T47D (cell line): ENCODE data around the gene IGSF21.

Experiments used
- DNase-seq, 2 experiments: peaks; one replicate each; pipeline versions ENCODE4 v3.0.0 to v3.0.0-alpha.2; 2011 to 2012; ENCODE audit warnings: low read depth in 1 of 2, low spot score in 1 of 2
- JUND ChIP-seq: IDR thresholded peaks from 2 replicates; pipeline ENCODE4 v1.6.1; 2012; ENCODE audit warnings: low read depth
- in situ Hi-C: cut with HindIII; loops from 2 replicates; pipeline ENCODE4 v1.10.0; 2016; ENCODE audit warnings: low sequenced_read_pairs, low pct_unique_long_range_greater_than_20kb

The IGSF21 gene

DNA sequence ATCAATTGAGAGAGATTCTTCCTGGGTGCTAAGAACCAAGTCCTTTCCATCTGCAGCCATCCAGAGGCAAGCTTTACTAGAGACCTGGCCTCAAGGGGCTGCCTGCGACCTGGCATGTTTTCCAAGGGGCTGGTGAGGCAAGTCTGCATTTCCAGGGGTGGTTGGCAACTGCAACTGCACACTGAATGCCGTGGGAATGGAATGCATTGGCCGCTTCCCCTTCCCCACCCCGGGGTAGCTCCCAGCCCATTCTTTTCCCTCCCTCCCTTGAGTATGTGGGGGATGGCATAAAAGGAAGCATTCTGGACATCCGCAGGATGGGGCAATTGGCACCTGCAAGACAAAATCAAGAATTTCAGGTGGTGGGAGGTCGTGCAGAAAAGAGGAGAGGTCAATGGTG is 155.1 kb downstream of the IGSF21 start:
- in situ Hi-C loops = no loop called here
- TF ChIP-seq JUND = no peak
- DNase-seq = no peak

DNA sequence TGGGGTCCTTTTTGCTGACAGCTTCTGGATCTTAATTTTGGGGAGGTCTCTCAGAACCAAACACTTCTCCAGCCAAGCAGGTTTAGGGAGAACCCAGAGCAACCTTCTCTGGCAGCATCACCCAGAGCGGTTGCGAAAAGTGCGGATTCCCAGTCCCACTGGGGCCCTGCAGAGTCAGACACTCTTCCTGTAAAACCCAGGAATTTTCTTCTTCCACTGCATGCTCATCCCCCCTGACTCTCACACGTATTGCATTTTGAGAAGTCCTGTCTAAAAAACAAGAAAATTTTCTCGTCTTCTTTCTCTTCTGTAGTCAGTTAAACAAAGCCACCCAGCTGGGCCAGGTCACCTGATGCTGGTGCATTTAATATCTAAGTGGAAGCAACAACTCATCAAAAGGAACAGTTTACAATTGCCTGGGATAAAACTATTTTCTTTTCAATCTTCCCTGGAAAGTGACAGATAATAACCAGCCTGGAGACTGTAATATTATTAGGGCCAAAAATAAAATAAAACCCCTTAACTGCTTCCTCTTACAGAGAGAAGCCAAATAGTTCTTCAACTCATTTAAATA is 156.0 kb downstream of the IGSF21 start:
- TF ChIP-seq JUND = no peak
- in situ Hi-C loops = no loop called here
- DNase-seq = no peak

DNA sequence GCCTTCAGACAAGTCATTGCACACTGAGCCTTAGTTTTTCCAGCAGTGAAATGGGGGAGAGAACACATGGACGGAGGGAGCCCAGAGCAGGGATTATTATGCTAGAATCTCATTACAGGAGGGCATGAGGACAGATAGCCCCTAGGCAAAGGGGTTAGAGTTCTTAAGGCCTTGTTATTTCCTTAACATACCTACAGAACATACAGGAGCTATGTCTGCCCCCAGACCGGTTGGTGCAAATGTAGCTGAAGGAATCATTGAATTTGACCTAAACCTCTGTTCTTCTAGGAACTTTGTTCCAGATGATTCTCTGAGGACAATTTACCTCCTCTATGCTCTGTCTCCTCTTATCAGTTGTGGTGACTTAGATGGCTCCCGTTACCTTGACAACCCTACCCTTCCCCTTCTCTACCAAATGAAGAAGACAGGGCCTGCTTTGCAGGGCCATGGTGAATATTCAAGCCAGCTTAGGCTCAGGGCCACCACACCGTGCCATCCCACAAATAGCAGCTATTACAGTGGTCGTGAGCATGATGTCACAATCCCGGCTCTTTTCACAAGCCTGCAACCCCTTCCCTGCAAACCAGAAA is 156.9 kb downstream of the IGSF21 start:
- no peak for TF ChIP-seq JUND
- no peak for DNase-seq
- in situ Hi-C loops = no loop called here

DNA sequence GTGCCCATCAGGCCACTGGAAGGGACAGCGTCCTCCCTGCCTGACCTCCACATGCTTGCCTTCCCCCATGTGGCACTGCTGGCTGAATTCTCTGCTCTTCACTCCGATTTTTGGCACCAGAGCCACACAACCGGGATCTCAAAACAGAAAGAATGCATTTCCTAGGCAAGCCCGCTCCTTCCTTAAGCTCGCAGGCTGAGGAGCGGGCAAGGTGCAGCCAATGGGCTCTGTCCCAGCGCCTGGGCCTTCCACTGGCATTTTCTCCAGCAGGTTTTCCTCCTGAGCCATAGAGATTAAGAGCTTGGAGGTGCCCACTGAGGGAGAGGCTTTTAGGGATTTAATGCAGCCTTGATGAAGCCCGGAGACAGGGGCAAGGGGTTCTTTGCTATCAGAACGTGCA is 158.0 kb downstream of the IGSF21 start:
- TF ChIP-seq JUND = no peak
- DNase-seq = no peak
- in situ Hi-C loops = no loop called here

DNA sequence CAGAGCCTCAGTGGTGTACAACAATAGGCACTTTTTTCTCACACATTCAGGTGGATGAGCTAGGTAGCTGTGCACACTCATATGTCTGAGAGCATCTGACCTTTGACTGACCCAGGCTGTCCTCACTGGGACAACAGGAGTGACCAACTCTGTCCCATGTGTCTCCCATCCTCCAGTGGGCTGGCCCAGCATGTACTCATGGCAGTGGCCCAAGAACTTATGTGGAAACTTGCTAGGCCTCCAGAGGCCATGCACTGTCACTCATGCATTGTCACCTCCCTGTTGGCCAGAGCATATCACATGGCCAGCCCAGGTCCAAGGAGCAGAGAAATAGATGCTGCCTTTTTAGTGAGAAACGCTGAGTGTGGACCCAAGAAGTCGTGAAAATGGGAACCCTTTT is 158.8 kb downstream of the IGSF21 start:
- DNase-seq = no peak

DNA sequence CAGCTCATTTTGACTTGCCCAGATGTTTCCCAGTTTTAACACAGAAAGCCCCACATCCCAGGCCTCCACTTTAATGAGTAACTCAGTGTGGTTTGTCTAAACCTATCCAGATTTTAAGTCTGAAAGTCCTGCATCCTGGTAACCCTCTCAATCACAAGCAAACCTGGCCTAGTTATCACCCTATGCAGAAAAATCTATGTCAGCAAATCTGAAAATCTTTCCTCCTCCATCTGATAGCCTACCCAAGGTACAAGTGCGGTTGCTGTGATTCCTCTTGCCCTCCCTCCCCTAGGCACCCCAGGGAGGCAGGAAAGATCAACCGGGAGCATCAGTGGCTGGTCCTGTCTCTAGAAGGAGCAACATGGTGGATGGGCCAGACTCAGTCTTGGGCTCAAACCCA is 163.7 kb downstream of the IGSF21 start:
- no peak for TF ChIP-seq JUND
- no peak for DNase-seq
- in situ Hi-C loops = no loop called here

More for the DNA sequence above, 158.8 kb downstream of the IGSF21 start:
- in situ Hi-C loops = no loop called here
- no peak for TF ChIP-seq JUND

DNA sequence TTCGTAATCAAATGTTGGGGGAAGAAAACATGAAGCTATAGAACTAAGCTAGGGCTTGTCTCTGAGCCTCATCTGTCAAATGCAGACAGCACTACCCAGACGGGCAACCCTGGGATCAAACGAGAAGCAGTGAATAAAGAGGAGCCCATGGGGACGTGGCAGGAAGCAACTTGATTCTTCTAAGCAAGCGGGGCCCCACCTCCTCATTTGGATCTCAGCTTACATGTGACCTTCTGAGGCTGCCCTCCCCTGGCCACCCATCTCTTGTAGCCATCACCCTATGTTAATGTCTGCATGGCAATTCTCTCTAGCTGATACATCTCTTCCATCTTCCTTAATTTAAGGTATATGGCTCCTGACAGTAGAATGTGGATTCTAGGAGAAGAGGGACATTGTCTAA is 171.3 kb downstream of the IGSF21 start:
- no peak for TF ChIP-seq JUND
- DNase-seq = no peak
- in situ Hi-C loops = no loop called here

DNA sequence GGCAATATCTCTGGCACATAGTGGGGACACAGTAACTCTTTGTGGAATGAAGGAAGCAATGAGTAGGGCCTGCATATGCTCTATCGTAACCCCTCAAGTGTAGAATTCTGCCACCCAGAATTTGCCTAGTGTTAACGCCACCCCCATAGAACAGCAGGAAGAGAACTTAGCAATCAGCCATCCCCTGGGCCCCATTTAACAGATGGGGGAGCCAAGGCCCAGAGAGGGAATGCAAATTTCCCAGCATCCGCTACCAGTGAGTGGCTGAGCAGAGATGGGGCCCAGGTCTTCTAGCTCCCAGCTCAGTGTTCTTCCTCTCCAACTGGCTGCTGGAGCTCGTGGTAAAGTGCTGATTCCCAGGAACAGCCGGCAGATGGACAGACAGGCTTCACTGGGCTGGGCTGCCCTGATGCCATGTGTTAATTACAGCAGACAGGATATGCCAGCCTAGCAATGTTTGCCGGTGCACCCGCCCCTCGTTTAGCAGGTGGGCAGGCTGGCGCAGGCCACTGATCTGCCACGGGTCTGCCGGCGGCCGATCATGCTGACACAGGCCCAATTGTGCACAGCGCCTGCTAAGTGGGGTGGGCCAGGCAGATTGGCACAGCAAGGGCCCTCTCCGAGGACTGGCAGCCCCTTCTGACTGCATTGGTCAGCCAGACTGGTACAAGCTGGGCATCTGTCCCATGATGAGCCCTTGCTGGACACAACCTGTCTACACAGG is 171.9 kb downstream of the IGSF21 start:
- TF ChIP-seq JUND = no peak
- DNase-seq = no peak
- in situ Hi-C loops = no loop called here

DNA sequence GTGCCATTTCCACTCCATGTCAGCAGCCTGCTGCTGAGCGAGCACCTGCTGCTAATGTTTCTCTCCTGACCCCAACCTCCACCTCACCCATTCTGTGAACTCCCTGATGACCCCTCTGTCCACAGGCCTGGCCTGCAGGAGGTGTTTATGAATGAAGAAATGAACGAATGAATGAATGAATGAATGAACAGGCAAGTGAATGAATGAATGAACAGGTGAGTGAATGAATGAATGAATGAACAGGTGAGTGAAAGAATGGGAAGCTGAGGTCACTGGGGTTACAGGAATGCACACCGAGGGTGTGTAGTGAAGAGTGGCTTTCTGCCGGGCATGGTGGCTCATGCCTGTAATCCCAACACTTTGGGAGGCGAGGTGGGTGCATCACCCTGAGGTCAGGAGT is 173.4 kb downstream of the IGSF21 start:
- TF ChIP-seq JUND = no peak
- in situ Hi-C loops = no loop called here
- DNase-seq = no peak

DNA sequence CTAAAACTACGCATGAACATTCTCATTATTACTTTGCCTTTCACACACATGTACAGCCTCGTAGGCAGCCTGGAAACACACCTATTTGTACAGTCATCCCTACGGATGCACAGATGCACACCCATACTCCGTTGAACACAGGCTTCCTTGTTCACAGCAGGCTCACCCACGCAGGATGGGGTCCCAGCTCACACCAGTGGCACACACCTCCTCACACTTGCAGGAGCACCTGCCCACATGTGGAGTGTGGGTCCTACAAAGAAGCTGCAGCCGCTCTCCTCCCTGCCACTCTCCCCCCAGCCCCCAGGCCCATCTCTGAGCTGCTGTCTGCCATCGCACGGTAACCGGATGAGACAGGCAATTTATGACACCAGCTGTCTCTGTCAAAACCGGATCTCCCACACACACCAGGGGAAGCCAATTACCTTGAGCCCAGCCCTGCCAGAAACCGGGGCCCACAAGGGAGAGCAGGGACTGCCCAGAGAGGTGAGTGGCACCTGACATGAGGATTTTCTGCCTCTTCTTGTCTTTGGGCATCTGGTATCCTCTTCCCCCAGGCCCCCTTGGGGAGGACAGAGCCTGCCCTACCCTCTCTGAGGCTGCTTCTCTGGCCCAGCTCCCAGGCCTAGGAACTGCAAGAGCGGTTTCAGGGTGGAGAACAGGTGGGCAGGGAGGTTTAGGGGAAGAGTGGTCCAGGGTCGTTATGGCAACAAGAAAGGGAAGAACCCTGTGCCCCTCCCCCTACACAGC is 175.4 kb downstream of the IGSF21 start:
- no peak for TF ChIP-seq JUND
- no peak for DNase-seq
- in situ Hi-C loops = no loop called here

DNA sequence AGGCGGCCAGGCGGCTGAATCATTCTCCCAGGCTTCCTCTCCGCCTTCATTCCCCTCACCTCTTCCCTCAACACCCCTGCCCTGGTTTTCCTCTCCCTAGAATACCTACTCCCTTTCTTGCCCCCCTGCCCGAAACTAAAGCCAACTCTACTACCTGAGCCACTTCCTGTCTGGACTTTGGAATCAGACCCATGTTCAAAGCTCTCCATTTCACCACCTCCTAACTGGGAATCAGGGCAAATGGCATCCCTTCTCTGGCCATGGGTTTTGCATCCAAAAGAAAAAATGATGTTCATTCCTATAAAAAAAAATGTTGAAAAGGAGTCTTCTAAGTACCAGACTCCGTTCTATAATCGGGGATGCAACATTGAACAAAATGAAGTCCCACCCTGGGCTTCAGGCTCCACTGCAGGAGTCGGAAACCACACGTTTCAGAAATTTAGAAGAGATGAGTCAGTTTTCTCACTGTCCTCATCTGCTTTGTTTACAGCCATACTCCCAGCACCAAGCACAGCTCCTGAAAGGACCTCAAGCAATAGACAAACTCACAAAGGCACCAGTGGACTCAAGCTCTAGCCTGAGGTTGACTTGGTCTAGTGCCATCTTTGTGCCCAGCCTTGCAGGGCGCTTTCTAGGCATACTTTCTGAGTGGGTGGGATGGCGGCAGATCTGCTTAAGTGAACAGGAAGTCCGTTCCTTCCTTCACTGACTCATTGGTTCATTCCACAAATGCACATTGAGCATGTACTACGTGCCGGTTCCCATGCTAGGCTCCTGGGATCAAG is 176.2 kb downstream of the IGSF21 start:
- in situ Hi-C loops = no loop called here
- TF ChIP-seq JUND = no peak
- no peak for DNase-seq

DNA sequence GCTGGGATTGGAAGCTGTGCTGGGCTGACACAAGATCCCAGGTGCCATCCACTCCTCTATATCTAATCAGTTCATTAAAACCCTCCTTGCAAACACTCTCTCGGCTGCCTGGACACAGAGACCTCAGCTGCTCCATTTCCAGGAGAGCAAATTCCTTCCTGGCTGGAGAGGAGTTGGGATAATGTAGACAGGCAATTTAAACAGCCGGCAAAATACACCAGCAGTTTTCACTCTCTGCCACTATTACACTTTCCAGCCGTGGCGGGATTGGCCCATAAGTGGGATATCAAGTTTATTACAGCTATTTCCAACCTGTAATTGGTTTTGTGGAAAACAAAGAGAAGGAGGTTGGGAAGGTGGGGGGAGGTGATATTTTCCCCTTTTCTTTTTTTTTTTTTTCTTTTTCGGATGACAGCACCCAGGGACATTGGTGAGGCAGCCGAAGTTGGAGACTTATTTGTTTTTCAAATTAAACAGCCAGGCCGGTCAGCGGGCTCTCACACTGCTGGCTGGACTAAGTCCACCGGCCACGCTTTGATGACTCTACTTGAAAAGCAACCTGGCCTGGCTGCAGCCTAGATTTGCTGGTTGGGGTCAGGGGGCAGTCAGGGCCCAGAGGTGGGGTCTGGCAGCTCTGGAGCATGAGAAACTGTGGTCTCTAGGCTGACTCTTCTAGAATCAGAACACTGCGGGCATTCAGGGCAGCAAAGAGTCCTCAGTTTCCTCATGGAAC is 177.4 kb downstream of the IGSF21 start:
- TF ChIP-seq JUND = no peak
- no peak for DNase-seq
- in situ Hi-C loops = no loop called here
